ENCODE measurements around the gene PPP2R5A.
"Not testable (repeated sequence)": the region's sequence is repeated elsewhere in the genome, so short reads cannot be mapped to it uniquely, and the experiment has no call there.

PPP2R5A gene

GRCh38 chr1:212315907-212316306 lies 30.7 kb downstream of the PPP2R5A start:
- Histone ChIP-seq H3K27me3 (ENCODE audit: insufficient read depth, poor library complexity, severe bottlenecking) (no peaks in the 10 kb centered on the region), H3K4me3 (replicated peaks; ENCODE audit: insufficient read depth, low read length) (no peak overlapping the region), H3K27ac (replicated peaks) (no peak overlapping the region)
- TF ChIP-seq REST (IDR thresholded peaks at IDR 0.05; ENCODE audit: insufficient replicate concordance, low read depth) = no peak
- TF ChIP-seq GABPA (IDR thresholded peaks at IDR 0.05; ENCODE audit: low read depth) = no peak
- no peak for TF ChIP-seq CTCF (IDR thresholded peaks at IDR 0.05; ENCODE audit: insufficient read depth, low read length)
- no peak for TF ChIP-seq SPI1 (IDR thresholded peaks at IDR 0.05; ENCODE audit: borderline replicate concordance, low read depth)
- no peak for TF ChIP-seq POLR2AphosphoS5 (IDR thresholded peaks at IDR 0.05; ENCODE audit: low read depth)
- DNase-seq (ENCODE audit: low read depth in 1 of 2, low spot score in 1 of 2) = peak in 1 of 2 experiments; percentile 21

- TF ChIP-seq GABPA (IDR thresholded peaks at IDR 0.05; ENCODE audit: low read depth) = no peak
- TF ChIP-seq CTCF (IDR thresholded peaks at IDR 0.05; ENCODE audit: insufficient read depth, low read length) = no peak
- no peak for TF ChIP-seq POLR2AphosphoS5 (IDR thresholded peaks at IDR 0.05; ENCODE audit: low read depth)
- no peak for TF ChIP-seq SPI1 (IDR thresholded peaks at IDR 0.05; ENCODE audit: borderline replicate concordance, low read depth)
- TF ChIP-seq REST (IDR thresholded peaks at IDR 0.05; ENCODE audit: insufficient replicate concordance, low read depth) = no peak
- Histone ChIP-seq H3K4me3 (replicated peaks; ENCODE audit: insufficient read depth, low read length) (no peak overlapping the region), H3K27me3 (ENCODE audit: insufficient read depth, poor library complexity, severe bottlenecking) (no peaks in the 10 kb centered on the region), H3K27ac (replicated peaks) (no peak overlapping the region)
- no peak for DNase-seq (ENCODE audit: low read depth in 1 of 2, low spot score in 1 of 2)
These were observed 32.7 kb downstream of the PPP2R5A start for GRCh38 chr1:212317916-212318315.

GRCh38 chr1:212321031-212321430 lies 35.8 kb downstream of the PPP2R5A start:
- H3K27ac ChIP-seq (replicated peaks); H3K27me3 ChIP-seq (ENCODE audit: insufficient read depth, poor library complexity, severe bottlenecking); DNase-seq (ENCODE audit: low read depth in 1 of 2, low spot score in 1 of 2); H3K4me3 ChIP-seq (replicated peaks; ENCODE audit: insufficient read depth, low read length): not testable (repeated sequence)

GRCh38 chr1:212323066-212323465 lies 37.9 kb downstream of the PPP2R5A start:
- no peak overlapping the region for H3K27ac ChIP-seq (replicated peaks)
- no peak overlapping the region for H3K4me3 ChIP-seq (replicated peaks; ENCODE audit: insufficient read depth, low read length)
- H3K27me3 ChIP-seq (ENCODE audit: insufficient read depth, poor library complexity, severe bottlenecking) = no peaks in the 10 kb centered on the region
- TF ChIP-seq CTCF (IDR thresholded peaks at IDR 0.05; ENCODE audit: insufficient read depth, low read length) = no peak
- DNase-seq (ENCODE audit: low read depth in 1 of 2, low spot score in 1 of 2) = no peak

Data from HL-60 (cell line).